Lower leg skin (tissue), 4 donors: Measurements from ENCODE around the gene TSPAN11. TPM values are rescaled to one million over a fixed set of nuclear protein-coding genes. Genes with fewer than 3 reads are reported as not detected.
A peak's percentile ranks its signal among the peaks of the same experiment; 100 is the strongest.

Experiments
- DNase-seq, 2 donors: peaks; one replicate each; pipeline ENCODE4 v3.0.0-alpha.2; 2019; ENCODE audit warnings: low spot score in 2 of 2
- H3K4me3 ChIP-seq: fragments of 200-600 bp; sonication (generic); 2 replicates; pipeline ENCODE4 v1.5.1; 2017; ENCODE audit warnings: mild to moderate bottlenecking, low read depth; ENCODE audit not compliant: poor library complexity, severe bottlenecking
- CTCF ChIP-seq, 3 donors: fragments of 450-650 bp; IDR thresholded peaks; one replicate each; pipeline ENCODE4 v1.5.1; 2016; ENCODE audit warnings: antibody characterized with exemption in 3 of 3, mild to moderate bottlenecking in 3 of 3, moderate library complexity in 2 of 3
- POLR2A ChIP-seq, 2 donors: fragments of 450-650 bp; IDR thresholded peaks; one replicate each; pipeline ENCODE4 v1.6.1; 2016 to 2017; ENCODE audit warnings: antibody characterized with exemption in 2 of 2, mild to moderate bottlenecking in 1 of 2, moderate library complexity in 1 of 2
- WGBS, 2 donors: methylation state at CpG; one replicate each; pipeline ENCODE4 v1.1.5; 2018; 5-methylcytosine and 5-hydroxymethylcytosine counted together
- intact Hi-C: fragments of 100-400 bp; cut with DNase I; formaldehyde crosslinking; loops from one replicate; pipeline ENCODE4 v1.15.0; 2023; ENCODE audit warnings: low total_unique reads
- total RNA-seq, 4 donors: library from RNA; depleted of rRNA; stranded (reverse); fragments of >200 nt; gene quantifications; one replicate each; pipeline ENCODE4 v1.1.0, GENCODE V29; 2016

TSPAN11 gene
- total RNA-seq, 4 donors from 2014 or later, result 1.3 to 5.4 (median 2.2) TPM

GRCh38 chr12:31019561-31019960 lies 93.0 kb downstream of the TSPAN11 start:
- DNase-seq, result no peak
- TF ChIP-seq CTCF (IDR thresholded peaks at IDR 0.05), result no peak
- no peak for TF ChIP-seq POLR2A (IDR thresholded peaks at IDR 0.05)
- intact Hi-C loops, result no loop called here

GRCh38 chr12:31019976-31020375 lies 93.4 kb downstream of the TSPAN11 start:
- TF ChIP-seq CTCF (IDR thresholded peaks at IDR 0.05), result no peak
- no peak for TF ChIP-seq POLR2A (IDR thresholded peaks at IDR 0.05)
- H3K4me3 ChIP-seq, result no peak overlapping the region
- WGBS, 2 donors, result 85 to 86% methylated on average over 14 of the region's 14 CpGs
- intact Hi-C loops, result no loop called here
- peak in 1 of 2 donors; percentile 53 for DNase-seq

More at GRCh38 chr12:31019561-31019960, 93.0 kb downstream of the TSPAN11 start:
- WGBS, 2 donors, result 86 to 92% methylated on average over 6 of the region's 6 CpGs
- no peak overlapping the region for H3K4me3 ChIP-seq

GRCh38 chr12:31020385-31021166 lies 94.0 kb downstream of the TSPAN11 start:
- WGBS, 2 donors, result 86 to 87% methylated on average over 11 of the region's 11 CpGs

DNA sequence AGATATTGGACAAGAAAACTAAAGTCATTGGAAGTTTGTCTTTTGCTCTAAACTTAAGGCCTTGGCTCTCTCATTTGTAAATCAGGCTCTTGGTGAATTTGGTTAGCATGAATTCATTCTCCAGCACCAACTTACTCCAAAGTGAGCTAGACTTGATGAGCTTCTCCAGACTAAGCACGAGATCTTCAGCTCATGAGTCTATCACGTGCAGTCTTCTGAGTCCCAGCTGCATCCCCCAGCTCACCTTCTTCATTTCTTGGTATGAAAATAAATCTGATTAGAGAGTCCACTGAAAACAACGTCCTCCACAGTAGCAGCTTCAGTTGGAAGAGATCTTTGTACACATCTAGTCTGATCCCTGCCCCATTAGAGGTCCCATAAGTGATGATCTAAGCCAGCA lies 94.6 kb downstream of the TSPAN11 start:
- 92 to 96% methylated on average over 3 of the region's 3 CpGs for WGBS, 2 donors
- TF ChIP-seq POLR2A (IDR thresholded peaks at IDR 0.05), result no peak
- no peak for TF ChIP-seq CTCF (IDR thresholded peaks at IDR 0.05)
- intact Hi-C loops, result no loop called here
- DNase-seq, result no peak
- no peak overlapping the region for H3K4me3 ChIP-seq

More at GRCh38 chr12:31020385-31021166, 94.0 kb downstream of the TSPAN11 start:
- peak in 1 of 2 donors; percentile 69 for DNase-seq
- intact Hi-C loops, result no loop called here
- no peak for TF ChIP-seq CTCF (IDR thresholded peaks at IDR 0.05)
- TF ChIP-seq POLR2A (IDR thresholded peaks at IDR 0.05), result no peak
- H3K4me3 ChIP-seq, result no peak overlapping the region

GRCh38 chr12:31021809-31022494 lies 95.4 kb downstream of the TSPAN11 start:
- no peak for TF ChIP-seq POLR2A (IDR thresholded peaks at IDR 0.05)
- TF ChIP-seq CTCF (IDR thresholded peaks at IDR 0.05), result no peak
- intact Hi-C loops, result no loop called here
- WGBS, 2 donors, result 59 to 72% methylated on average over 4 of the region's 4 CpGs

More at GRCh38 chr12:31021809-31022494, 95.4 kb downstream of the TSPAN11 start:
- no peak for DNase-seq
- no peak overlapping the region for H3K4me3 ChIP-seq
